Activated T-cell treated with anti-CD3 and anti-CD28 coated beads, Interleukin-2, amount 50 U/mL, for 24 hours (primary cell): ENCODE data around the gene BCAS1.

ENCODE experiments used
- DNase-seq: peaks from one replicate; pipeline ENCODE4 v3.0.0-alpha.2; 2020
- H3K27ac Mint-ChIP-seq: 2 replicates; pipeline ENCODE4 v1.8.0; 2020; ENCODE audit warnings: mild to moderate bottlenecking, mixed read lengths
- H3K27me3 Mint-ChIP-seq: 2 replicates; pipeline ENCODE4 v1.8.0; 2020; ENCODE audit warnings: mixed read lengths
- H3K36me3 Mint-ChIP-seq: 2 replicates; pipeline ENCODE4 v1.8.0; 2020; ENCODE audit warnings: low read depth, mixed read lengths
- H3K4me1 Mint-ChIP-seq: 2 replicates; pipeline ENCODE4 v1.8.0; 2020; ENCODE audit warnings: low read depth, mixed read lengths
- H3K4me3 Mint-ChIP-seq: 2 replicates; pipeline ENCODE4 v1.8.0; 2020; ENCODE audit warnings: mild to moderate bottlenecking, moderate library complexity, mixed read lengths
- H3K9me3 Mint-ChIP-seq: 2 replicates; pipeline ENCODE4 v1.8.0; 2020; ENCODE audit warnings: mixed read lengths

The BCAS1 gene

DNA sequence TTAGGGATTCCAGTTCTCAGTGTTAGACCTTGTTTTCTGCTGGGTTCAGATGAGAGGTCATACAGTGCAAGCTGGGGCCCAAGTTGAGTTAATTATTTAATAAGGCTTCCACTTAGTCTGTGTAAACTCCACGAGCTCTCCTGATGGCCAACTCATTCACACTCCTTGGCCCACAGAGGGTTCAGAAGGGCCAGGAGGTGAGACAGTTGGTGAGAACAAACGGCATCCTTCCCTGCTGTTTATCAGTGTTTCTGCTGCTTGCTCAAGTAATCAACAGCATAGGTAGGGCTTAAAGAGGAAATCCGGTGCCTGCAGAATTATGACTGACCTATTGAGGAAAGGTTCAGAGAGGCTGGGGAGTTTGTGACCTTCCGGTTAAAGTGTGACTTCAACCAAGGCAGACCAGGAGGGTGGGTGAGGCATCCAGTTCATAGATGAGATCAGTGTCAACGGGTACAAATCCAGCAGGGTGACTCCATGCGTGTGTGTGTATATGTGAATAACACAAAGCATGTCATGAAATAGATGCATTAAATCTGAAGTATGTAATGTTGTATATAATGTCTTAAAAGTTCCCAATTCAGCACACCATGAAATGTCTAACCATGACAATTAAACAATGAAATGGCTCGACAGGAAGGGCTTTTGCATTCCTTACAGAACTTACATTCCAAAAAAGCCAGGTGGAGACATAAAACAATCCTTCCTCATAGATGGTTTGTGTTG lies 37.4 kb upstream of the BCAS1 start:
- Mint-ChIP-seq H3K27me3 (no peaks in the 10 kb centered on the region), H3K36me3 (no peaks in the 10 kb centered on the region), H3K4me1 (peaks cover 5% of the 10 kb centered on the region), H3K9me3 (no peaks in the 10 kb centered on the region), H3K27ac (no peak overlapping the region), H3K4me3 (no peak overlapping the region)
- no peak for DNase-seq

DNA sequence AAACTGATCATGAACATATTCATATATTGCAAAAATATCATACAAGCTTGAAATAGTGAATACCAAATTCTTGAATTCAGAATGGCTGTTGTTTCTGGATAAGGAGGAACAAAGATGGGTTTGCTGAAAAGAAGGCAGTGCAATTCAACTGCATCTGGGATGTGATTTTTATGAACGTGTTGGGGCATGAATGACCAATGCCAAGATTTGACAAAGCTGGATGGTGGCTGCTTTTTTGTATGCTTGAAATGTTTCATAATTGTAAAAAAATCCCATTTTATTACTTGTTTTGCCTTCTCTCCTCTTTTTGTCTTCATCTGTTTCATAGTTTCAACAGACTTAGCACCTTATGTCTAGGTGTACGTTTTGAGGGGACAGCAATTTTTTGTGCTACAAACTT lies 36.8 kb upstream of the BCAS1 start:
- Mint-ChIP-seq H3K4me3 (no peak overlapping the region), H3K27me3 (no peaks in the 10 kb centered on the region), H3K4me1 (peaks cover 5% of the 10 kb centered on the region), H3K36me3 (no peaks in the 10 kb centered on the region), H3K9me3 (no peaks in the 10 kb centered on the region), H3K27ac (no peak overlapping the region)
- no peak for DNase-seq

DNA sequence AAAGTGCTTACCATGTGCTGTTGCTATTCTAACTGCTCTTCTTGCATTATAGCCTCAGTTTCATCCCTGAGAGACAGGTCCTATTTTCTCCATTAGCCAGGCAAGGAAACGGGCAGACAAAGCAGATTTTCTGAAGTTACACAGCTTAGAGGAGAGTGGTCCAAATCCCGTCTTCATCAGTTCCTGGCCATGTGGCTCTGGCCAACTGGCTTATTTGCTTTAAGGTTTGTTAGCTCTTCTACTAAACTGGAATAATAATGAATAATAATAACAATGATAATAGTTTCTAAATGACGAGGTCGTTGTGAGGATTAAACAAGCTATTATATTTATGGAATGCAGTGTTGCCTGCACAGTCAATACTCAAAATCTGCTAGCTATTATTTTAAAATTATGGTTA lies 35.8 kb upstream of the BCAS1 start:
- Mint-ChIP-seq H3K4me3 (no peak overlapping the region), H3K36me3 (no peaks in the 10 kb centered on the region), H3K9me3 (no peaks in the 10 kb centered on the region), H3K27ac (no peak overlapping the region), H3K4me1 (peaks cover 5% of the 10 kb centered on the region), H3K27me3 (no peaks in the 10 kb centered on the region)
- no peak for DNase-seq

DNA sequence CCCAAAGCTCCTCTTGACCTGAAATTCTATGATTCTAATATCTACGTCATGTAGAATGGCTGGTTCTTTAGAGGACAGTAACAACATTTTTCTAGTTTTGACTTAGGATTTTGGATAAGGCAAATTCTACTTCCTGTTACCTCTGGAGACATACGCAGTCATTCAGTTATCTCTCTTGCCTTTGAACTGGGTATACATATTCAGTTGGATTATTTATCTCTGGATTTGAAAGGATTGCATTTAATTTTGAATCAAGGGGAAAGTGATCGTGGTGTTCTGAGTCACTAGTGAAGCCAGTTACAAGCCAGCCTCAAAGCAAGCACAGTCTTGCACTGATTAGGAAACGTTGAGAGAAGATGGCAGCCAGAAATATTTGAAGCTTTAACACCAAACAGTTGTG lies 35.3 kb upstream of the BCAS1 start:
- Mint-ChIP-seq H3K4me3 (no peak overlapping the region), H3K27ac (no peak overlapping the region), H3K9me3 (no peaks in the 10 kb centered on the region), H3K27me3 (no peaks in the 10 kb centered on the region), H3K4me1 (peaks cover 5% of the 10 kb centered on the region), H3K36me3 (no peaks in the 10 kb centered on the region)
- no peak for DNase-seq

DNA sequence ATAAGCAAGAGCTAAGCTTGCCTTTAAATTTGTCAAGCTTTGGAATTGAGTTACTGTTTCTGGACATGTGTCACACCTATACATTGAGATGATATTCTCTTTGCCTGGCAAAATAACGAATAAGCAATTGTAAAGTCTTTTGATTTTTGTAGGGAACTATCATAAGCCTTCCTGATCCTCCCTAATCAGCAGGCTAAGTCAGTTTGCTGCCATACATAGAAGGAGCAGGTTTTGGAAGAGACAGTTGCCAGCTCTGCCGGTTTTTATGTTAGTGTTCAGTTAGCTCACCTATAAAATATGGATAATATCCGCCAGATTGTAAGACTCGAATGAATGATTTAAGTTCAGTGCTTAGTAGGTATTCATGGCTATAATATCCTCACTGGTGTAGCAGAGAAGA lies 34.4 kb upstream of the BCAS1 start:
- Mint-ChIP-seq H3K4me1 (peaks cover 3% of the 10 kb centered on the region), H3K36me3 (no peaks in the 10 kb centered on the region), H3K27me3 (no peaks in the 10 kb centered on the region), H3K9me3 (peaks cover 2% of the 10 kb centered on the region), H3K27ac (no peak overlapping the region), H3K4me3 (no peak overlapping the region)
- no peak for DNase-seq

DNA sequence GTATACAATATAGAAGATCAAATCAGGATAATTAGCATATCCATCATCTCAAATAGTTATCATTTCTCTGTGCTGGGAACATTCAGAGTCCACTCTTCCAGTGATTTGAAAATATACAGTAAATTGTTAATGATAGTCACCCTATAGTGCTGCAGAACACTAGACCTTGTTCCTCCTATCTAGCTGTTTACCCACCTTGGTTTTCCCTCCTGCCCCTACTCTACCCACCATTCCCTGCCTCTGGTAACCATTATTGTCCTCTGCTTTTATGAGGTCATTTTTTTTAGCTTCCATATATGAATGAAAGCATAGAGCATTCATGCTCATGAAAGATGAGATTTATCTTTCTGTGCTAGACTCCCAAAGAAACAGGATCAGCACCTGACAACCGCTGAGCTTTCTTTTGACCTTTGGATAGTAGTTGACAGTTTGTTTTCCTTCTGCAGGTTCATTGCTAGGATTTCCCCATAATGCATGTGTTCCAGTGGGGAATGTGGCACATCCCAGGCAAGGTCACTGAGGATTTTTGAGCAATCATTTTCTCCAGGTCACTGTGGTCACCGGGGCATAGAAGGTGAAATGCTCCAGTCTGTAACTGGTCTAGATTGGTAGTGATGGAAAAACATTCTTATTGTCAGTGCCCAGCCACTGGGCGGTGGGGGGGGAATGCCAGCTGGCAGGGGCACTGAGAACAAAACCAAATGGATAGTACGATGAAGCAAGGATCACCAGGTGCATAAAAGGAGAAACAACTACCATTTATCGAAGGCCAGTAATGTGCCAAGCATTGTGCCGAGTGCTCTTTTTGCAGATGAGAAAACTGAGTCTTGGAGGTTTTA lies 33.6 kb upstream of the BCAS1 start:
- H3K4me3 Mint-ChIP-seq: no peak overlapping the region
- peaks cover 2% of the 10 kb centered on the region for H3K9me3 Mint-ChIP-seq
- no peaks in the 10 kb centered on the region for H3K36me3 Mint-ChIP-seq
- no peaks in the 10 kb centered on the region for H3K27me3 Mint-ChIP-seq
- no peak for DNase-seq
- no peak overlapping the region for H3K27ac Mint-ChIP-seq
- H3K4me1 Mint-ChIP-seq: peaks cover 3% of the 10 kb centered on the region

DNA sequence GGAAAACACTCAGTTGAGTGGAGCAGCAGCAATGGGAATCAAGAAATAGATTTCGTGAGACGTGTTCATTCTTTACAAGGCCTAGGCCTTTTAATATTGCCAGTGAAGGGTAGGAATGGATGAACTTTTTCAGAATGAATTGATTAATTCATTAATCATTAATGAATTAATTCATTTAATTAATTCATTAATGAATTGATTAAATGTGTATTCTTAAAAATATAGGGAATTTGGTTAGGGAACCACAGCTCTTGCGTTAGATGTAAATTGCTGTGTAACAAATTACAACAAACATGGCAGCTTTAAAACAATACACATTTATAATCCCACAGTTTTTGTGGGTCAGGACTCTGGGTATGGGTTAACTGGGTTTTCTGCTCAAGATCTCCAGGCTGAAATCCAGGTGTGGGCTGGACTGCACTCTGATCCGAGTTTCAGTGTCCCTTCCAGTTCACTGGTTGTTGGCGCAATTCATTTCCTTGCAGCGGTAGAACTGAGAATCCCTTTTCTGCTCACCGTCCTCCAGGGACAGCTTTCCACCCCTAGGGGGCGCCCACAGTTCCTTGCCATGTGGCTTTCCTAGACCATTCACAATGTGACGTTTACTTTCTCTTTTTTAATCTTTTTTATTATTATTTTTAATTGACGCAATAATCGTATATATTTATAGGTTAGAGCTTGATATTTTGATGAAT lies 32.8 kb upstream of the BCAS1 start:
- Mint-ChIP-seq H3K27ac (no peak overlapping the region), H3K9me3 (peaks cover 2% of the 10 kb centered on the region), H3K4me1 (peaks cover 3% of the 10 kb centered on the region), H3K36me3 (no peaks in the 10 kb centered on the region), H3K4me3 (no peak overlapping the region), H3K27me3 (no peaks in the 10 kb centered on the region)
- peak; percentile 82 for DNase-seq

DNA sequence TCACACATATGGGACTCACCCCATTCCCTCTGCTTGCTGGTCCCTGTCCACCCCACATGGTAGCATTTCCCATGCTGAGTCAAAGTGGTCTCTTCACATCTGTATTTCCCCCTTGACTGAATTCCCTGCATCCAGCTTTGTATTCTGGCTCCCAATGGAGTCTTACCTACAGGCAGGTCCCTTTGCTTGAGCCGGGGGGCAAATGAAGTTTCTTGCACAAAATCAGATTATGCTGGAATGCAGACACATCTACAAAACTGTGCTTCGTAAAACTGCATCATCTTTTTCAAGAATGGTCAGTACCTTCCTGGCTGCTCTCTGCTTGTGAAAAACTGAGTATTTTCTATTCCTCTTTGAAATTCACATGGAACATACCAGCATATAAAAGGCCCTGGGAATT lies 32.1 kb upstream of the BCAS1 start:
- Mint-ChIP-seq H3K9me3 (peaks cover 2% of the 10 kb centered on the region), H3K27ac (no peak overlapping the region), H3K36me3 (no peaks in the 10 kb centered on the region), H3K27me3 (no peaks in the 10 kb centered on the region), H3K4me3 (no peak overlapping the region), H3K4me1 (peaks cover 3% of the 10 kb centered on the region)
- DNase-seq: no peak

DNA sequence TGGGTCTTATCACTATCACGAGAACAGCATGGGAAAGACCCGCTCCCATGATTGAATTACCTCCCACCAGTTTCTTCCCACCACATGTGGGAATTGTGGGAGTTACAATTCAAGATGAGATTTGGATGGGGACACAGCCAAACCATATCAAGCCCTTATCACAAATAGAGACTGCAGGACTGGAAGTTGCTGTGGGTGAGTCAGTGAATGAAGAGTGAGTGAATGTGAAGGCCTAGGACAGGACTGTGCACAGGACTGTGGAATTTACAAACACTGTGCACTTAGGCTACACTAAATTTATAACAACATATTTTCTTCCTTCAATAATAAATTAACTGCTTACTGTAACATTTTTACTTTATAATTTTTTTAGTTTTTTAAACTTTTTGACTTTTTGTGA lies 30.2 kb upstream of the BCAS1 start:
- no peaks in the 10 kb centered on the region for H3K36me3 Mint-ChIP-seq
- peaks cover 2% of the 10 kb centered on the region for H3K9me3 Mint-ChIP-seq
- peaks cover 3% of the 10 kb centered on the region for H3K4me1 Mint-ChIP-seq
- no peak for DNase-seq
- no peak overlapping the region for H3K27ac Mint-ChIP-seq
- no peak overlapping the region for H3K4me3 Mint-ChIP-seq
- peaks cover 4% of the 10 kb centered on the region for H3K27me3 Mint-ChIP-seq

DNA sequence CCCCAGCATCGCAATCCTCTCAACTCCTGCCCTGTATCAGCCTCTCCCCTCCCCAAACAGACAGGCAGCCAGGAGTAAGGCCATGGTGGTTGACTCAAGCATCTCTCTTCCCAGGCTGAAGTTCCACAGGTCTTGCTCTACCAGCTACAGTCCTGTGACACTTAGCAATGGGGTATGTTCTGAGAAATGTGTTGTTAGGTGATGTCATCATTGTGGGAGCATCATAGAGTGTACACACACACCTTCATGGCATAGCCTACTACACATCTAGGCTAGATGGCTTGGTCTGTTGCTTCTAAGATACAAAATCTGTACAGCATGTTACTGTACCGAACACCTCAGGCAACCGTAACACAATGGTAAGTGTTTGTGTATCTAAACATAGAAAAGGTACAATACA lies 29.5 kb upstream of the BCAS1 start:
- Mint-ChIP-seq H3K27me3 (peaks cover 4% of the 10 kb centered on the region), H3K9me3 (peaks cover 2% of the 10 kb centered on the region), H3K27ac (no peak overlapping the region), H3K36me3 (no peaks in the 10 kb centered on the region), H3K4me3 (no peak overlapping the region), H3K4me1 (peaks cover 1% of the 10 kb centered on the region)
- no peak for DNase-seq

DNA sequence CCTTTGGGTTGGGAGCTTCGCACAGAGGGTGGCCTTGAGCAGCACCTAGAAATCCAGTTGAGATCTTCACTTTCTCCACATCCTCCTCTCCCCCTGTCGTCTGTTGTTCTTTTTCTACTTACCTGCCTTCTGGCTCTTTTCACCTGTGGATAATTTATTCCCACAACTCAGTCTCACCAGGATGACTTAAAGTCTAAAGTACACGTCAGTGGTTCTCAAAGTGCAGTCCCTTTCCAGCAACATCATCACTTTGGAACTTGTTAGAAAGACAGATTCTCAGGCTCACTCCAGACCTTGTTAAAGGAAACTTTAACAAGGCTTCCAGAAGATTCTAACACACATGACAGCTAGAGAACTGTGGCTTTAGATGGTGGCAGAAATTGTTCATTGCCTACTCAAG lies 27.7 kb upstream of the BCAS1 start:
- no peak for DNase-seq
- peaks cover 2% of the 10 kb centered on the region for H3K9me3 Mint-ChIP-seq
- peaks cover 6% of the 10 kb centered on the region for H3K27me3 Mint-ChIP-seq
- no peaks in the 10 kb centered on the region for H3K36me3 Mint-ChIP-seq
- no peak overlapping the region for H3K27ac Mint-ChIP-seq
- no peaks in the 10 kb centered on the region for H3K4me1 Mint-ChIP-seq
- H3K4me3 Mint-ChIP-seq: no peak overlapping the region

DNA sequence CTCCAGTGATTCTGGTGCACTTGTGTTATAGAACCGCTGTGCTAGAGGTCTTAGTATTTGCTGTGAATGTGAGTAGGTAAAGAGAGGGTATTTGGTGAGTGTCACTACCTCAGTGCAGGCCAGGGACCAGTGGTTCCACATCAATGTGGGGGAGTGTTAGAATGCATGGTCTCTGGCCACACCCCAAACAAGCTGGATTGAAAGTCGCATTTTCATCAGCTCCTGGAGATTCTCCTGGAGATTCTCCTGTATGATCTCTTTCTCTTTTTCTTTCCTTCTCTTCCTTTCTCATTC lies 26.8 kb upstream of the BCAS1 start:
- peaks cover 2% of the 10 kb centered on the region for H3K9me3 Mint-ChIP-seq
- H3K27ac Mint-ChIP-seq: no peak overlapping the region
- H3K36me3 Mint-ChIP-seq: no peaks in the 10 kb centered on the region
- H3K4me1 Mint-ChIP-seq: no peaks in the 10 kb centered on the region
- DNase-seq: no peak
- H3K4me3 Mint-ChIP-seq: no peak overlapping the region
- peaks cover 6% of the 10 kb centered on the region for H3K27me3 Mint-ChIP-seq

DNA sequence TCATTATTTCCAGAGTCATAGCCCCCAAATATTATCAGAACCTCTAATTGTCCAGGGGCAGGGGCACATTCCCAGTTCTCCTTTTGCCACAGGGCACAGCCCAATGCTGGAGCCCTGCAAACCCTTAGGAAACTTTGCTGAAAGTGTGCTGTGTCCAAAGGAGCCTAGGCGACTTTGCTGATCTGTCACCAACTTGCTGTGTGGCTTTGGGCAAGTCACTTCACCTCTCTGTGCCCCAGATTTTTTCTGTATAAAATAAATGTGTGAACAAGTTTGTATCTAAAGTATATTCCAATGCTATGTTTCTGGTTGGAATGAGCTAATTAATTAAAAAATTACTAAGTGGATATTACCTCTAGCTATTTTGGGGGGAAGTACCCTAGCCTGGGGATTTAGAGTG lies 25.4 kb upstream of the BCAS1 start:
- Mint-ChIP-seq H3K27ac (no peak overlapping the region), H3K9me3 (peaks cover 2% of the 10 kb centered on the region), H3K4me1 (no peaks in the 10 kb centered on the region), H3K27me3 (peaks cover 6% of the 10 kb centered on the region), H3K36me3 (no peaks in the 10 kb centered on the region), H3K4me3 (no peak overlapping the region)
- DNase-seq: no peak

DNA sequence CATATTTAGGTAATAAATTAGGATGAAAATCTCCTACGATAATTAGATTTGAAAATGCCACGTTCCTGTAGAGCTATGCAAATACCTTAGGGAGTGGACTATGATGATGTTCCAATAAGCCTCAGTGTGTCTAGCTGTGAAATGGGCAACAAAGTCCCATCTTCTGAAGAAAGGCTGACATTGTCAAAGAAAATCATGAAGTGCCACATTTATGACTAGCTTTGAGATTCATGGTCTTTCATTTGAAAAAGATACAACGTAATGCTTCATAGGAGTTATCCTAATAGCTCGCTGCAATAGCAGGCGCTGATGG lies 23.8 kb upstream of the BCAS1 start:
- no peak overlapping the region for H3K4me3 Mint-ChIP-seq
- peaks cover 6% of the 10 kb centered on the region for H3K27me3 Mint-ChIP-seq
- no peaks in the 10 kb centered on the region for H3K4me1 Mint-ChIP-seq
- DNase-seq: no peak
- H3K9me3 Mint-ChIP-seq: no peaks in the 10 kb centered on the region
- no peaks in the 10 kb centered on the region for H3K36me3 Mint-ChIP-seq
- no peak overlapping the region for H3K27ac Mint-ChIP-seq
